GM12872 (cell line): ENCODE measurements around the gene CDON.

Source experiments
- CTCF ChIP-seq: IDR thresholded peaks from 3 replicates; pipeline ENCODE4 v1.5.1; 2011; ENCODE audit warnings: low read depth, mild to moderate bottlenecking, low read length, moderate library complexity; ENCODE audit not compliant: insufficient read depth

The CDON gene

GRCh38 chr11:126034933-126035425 lies 27.7 kb downstream of the CDON start:
- no peak for TF ChIP-seq CTCF

GRCh38 chr11:126034039-126034932 lies 28.4 kb downstream of the CDON start:
- no peak for TF ChIP-seq CTCF

- TF ChIP-seq CTCF, result no peak
Observed at GRCh38 chr11:126032375-126032774, 30.3 kb downstream of the CDON start.

- no peak for TF ChIP-seq CTCF
Observed at GRCh38 chr11:126029805-126030204, 32.9 kb downstream of the CDON start.

GRCh38 chr11:126029237-126029636 lies 33.4 kb downstream of the CDON start:
- no peak for TF ChIP-seq CTCF

GRCh38 chr11:126026579-126026978 lies 36.1 kb downstream of the CDON start:
- TF ChIP-seq CTCF, result no peak

- no peak for TF ChIP-seq CTCF
Observed at GRCh38 chr11:126025822-126026221, 36.8 kb downstream of the CDON start.
